Spleen (tissue), 11 donors: ENCODE measurements around the gene STRIP2. TPM values are rescaled to one million over a fixed set of nuclear protein-coding genes. Genes with fewer than 3 reads are reported as not detected.
"Not testable (repeated sequence)": the region's sequence is repeated elsewhere in the genome, so short reads cannot be mapped to it uniquely, and the experiment has no call there.

Experiments used
- DNase-seq: peaks from one replicate; pipeline ENCODE4 v3.0.0-alpha.2; 2020
- H3K27ac ChIP-seq, 8 donors: fragments of 200-600 bp; sonication (generic) in 7 of 8; 1 replicate in 4 of 8; 2 replicates in 4 of 8; pipeline versions ENCODE4 v1.5.0 to v1.8.0; 2016 to 2021; ENCODE audit warnings: inconsistent platforms in 4 of 8, mild to moderate bottlenecking in 4 of 8, moderate library complexity in 1 of 8
- H3K27me3 ChIP-seq, 7 donors: fragments of 200-600 bp; sonication (generic) in 6 of 7; replicated peaks in 1 of 7; 1 replicate in 4 of 7; 2 replicates in 3 of 7; pipeline versions ENCODE4 v1.5.0 to v1.8.0; 2016 to 2021; ENCODE audit warnings: inconsistent platforms in 3 of 7, mild to moderate bottlenecking in 1 of 7
- H3K36me3 ChIP-seq, 6 donors: fragments of 200-600 bp; sonication (generic) in 5 of 6; 1 replicate in 4 of 6; 2 replicates in 2 of 6; pipeline versions ENCODE4 v1.5.0 to v1.8.0; 2016 to 2021; ENCODE audit warnings: inconsistent platforms in 2 of 6
- H3K4me1 ChIP-seq, 6 donors: fragments of 200-600 bp; sonication (generic) in 5 of 6; 1 replicate in 3 of 6; 2 replicates in 3 of 6; pipeline versions ENCODE4 v1.5.0 to v1.8.0; 2016 to 2021; ENCODE audit warnings: inconsistent platforms in 3 of 6
- H3K4me3 ChIP-seq, 8 donors: fragments of 200-600 bp; sonication (generic) in 7 of 8; 1 replicate in 4 of 8; 2 replicates in 4 of 8; pipeline versions ENCODE4 v1.5.0 to v1.8.0; 2016 to 2021; ENCODE audit warnings: inconsistent platforms in 4 of 8, mild to moderate bottlenecking in 4 of 8, moderate library complexity in 2 of 8
- H3K9me3 ChIP-seq, 8 donors: fragments of 200-600 bp; sonication (generic) in 7 of 8; 1 replicate in 4 of 8; 2 replicates in 4 of 8; pipeline versions ENCODE4 v1.5.0 to v1.8.0; 2016 to 2021; ENCODE audit warnings: inconsistent platforms in 4 of 8
- POLR2A ChIP-seq, 3 donors: fragments of 450-650 bp; IDR thresholded peaks; one replicate each; pipeline ENCODE4 v1.5.1; 2017; ENCODE audit warnings: antibody characterized with exemption in 3 of 3, mild to moderate bottlenecking in 1 of 3
- POLR2AphosphoS5 ChIP-seq, 3 donors: sonication (generic); formaldehyde crosslinking; IDR thresholded peaks; one replicate each; pipeline ENCODE4 v1.5.1; 2017; ENCODE audit warnings: antibody characterized with exemption in 3 of 3
- WGBS, 5 donors: extraction: QIAGEN DNeasy Blood & Tissue Kit in 3 of 5; methylation state at CpG; one replicate each; pipeline versions ENCODE4 v1.1.5 to v1.1.7; 2013 to 2018; 5-methylcytosine and 5-hydroxymethylcytosine counted together
- intact Hi-C: fragments of 100-400 bp; cut with DNase I; formaldehyde crosslinking; loops from one replicate; pipeline ENCODE4 v1.15.0; 2023; ENCODE audit warnings: low total_unique reads
- polyA plus RNA-seq, 3 donors: library from polyadenylated mRNA; stranded (reverse); fragments of 200-250 nt; gene quantifications; one replicate each; pipeline ENCODE4 v1.2.1, GENCODE V29; 2013
- total RNA-seq, 7 donors: library from RNA; depleted of rRNA in 3 of 7; stranded (reverse); fragments of >200 nt in 3 of 7; fragmentation: NEBNext Ultra II Directional in 4 of 7; extraction: Animal tissue kit (Norgen Biotek cat#: 25700) in 4 of 7; gene quantifications; one replicate each; pipeline versions ENCODE4 v1.1.0 to v1.2.1, GENCODE V29; 2016 to 2021
- TF ChIP-seq, protein P1 (sequence below), 11 experiments: fragments of 200-600 bp in 7 of 11; fragments of 450-650 bp in 4 of 11; sonication (generic) in 4 of 11; IDR thresholded peaks in 8 of 11; conservative IDR thresholded peaks in 3 of 11; 1 replicate in 7 of 11; 2 replicates in 4 of 11; pipeline versions ENCODE4 v1.4.0 to v1.8.0; 2016 to 2021; ENCODE audit warnings: antibody characterized with exemption in 11 of 11, inconsistent platforms in 4 of 11, mild to moderate bottlenecking in 1 of 11
- donor health status: healthy with polysubstance abuse.
- donor health status: DM: no; HTN: no; CAD: no; lungs with moderate emphysema.
- donor health status: DM: no; HTN: no; CAD: no.
- donor health status: Bipolar disorder and iron deficiency.
- donor health status: healthy.
- donor health status: DM: no; HTN: no; CAD: no.
- donor health status: DM: yes; HTN: yes; CAD: no.

Gene STRIP2
- total and polyA plus RNA-seq, 10 donors: 0.60 to 2.2 (median 1.3) TPM

DNA sequence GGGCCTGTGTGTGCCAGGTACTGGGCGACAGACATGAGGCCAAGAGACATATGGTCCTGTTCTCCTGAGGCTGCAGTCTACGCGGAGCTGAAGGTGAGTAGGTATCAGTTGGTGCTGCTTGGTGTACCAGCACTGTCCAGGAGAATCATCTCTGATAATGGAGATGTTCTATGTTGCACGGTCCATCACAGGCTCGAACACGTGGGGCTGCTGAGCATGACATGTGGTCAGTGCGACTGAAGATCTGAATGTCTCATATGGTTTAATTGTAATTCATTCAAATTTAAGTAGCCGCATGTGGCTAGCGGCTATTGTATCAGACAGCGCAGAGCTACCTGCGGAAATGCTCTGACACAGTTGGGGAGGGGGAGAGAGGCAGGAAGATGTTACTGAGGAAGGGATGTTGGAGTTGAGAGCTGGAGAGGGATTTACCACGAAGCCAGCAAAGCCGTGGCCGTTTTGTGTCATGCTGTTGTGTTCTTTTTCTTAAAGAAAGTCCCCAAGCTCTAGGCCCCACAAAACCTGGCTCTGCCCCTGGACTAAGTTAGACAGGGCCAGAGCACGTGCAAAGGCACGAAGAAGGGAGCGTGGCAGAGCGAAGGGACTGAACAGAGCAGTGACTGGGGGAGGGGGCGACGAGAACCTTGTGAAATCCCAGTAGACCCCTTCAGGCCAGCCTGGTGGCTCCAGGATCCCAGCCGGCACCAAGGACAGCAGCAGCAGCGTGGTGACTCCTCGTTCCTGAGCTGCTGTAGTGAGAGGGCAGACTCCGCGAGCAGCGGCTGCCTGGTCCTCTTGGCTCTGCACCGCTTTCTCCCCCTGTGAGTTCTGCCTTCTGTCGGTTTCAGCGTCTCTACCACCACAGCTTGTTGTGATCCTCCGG is 88.1 kb downstream of the STRIP2 start:
- intact Hi-C loops: no loop called here

DNA sequence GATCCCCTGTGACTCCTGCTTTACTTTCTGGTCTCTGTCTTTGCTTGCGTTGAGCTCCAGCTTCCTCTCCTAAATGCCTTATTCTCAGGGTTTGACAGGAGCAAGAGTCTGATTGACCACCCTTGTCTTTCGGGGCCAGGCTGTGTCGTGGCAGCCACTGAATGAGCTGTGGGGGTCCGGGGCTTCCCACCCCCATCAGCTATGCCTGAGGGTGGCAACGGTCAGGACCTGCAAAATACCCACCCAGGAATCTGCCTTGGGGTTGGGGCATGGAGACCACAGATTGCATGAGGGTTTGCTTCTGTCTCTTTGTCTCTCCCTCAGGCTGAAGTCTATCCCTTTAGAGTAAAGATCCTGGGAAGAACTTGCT is 88.7 kb downstream of the STRIP2 start:
- no peak for TF ChIP-seq POLR2AphosphoS5 (IDR thresholded peaks at IDR 0.05)
- TF ChIP-seq, protein P1, sequence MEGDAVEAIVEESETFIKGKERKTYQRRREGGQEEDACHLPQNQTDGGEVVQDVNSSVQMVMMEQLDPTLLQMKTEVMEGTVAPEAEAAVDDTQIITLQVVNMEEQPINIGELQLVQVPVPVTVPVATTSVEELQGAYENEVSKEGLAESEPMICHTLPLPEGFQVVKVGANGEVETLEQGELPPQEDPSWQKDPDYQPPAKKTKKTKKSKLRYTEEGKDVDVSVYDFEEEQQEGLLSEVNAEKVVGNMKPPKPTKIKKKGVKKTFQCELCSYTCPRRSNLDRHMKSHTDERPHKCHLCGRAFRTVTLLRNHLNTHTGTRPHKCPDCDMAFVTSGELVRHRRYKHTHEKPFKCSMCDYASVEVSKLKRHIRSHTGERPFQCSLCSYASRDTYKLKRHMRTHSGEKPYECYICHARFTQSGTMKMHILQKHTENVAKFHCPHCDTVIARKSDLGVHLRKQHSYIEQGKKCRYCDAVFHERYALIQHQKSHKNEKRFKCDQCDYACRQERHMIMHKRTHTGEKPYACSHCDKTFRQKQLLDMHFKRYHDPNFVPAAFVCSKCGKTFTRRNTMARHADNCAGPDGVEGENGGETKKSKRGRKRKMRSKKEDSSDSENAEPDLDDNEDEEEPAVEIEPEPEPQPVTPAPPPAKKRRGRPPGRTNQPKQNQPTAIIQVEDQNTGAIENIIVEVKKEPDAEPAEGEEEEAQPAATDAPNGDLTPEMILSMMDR (IDR thresholded peaks at IDR 0.05 in 8 of 11, conservative IDR thresholded peaks at IDR 0.05 in 3 of 11): no peak
- no peak for TF ChIP-seq POLR2A (IDR thresholded peaks at IDR 0.05)
- DNase-seq: peak; percentile 63
- no peaks in the 10 kb centered on the region for H3K4me1 ChIP-seq
- WGBS, 5 donors: 56 to 72% (median 61%) methylated on average over 5 of the region's 5 CpGs
- no peaks in the 10 kb centered on the region for H3K9me3 ChIP-seq
- intact Hi-C loops: no loop called here
- H3K4me3 ChIP-seq: no peak overlapping the region
- H3K36me3 ChIP-seq: no peaks in the 10 kb centered on the region
- peaks cover 0 to 36% (median 0%) of the 10 kb centered on the region in 7 donors for H3K27me3 ChIP-seq
- H3K27ac ChIP-seq: no peak overlapping the region

More for the DNA sequence above, 88.1 kb downstream of the STRIP2 start:
- Histone ChIP-seq H3K36me3 (no peaks in the 10 kb centered on the region), H3K9me3 (no peaks in the 10 kb centered on the region), H3K27ac (no peak overlapping the region), H3K4me3 (no peak overlapping the region), H3K4me1 (no peaks in the 10 kb centered on the region), H3K27me3 (peaks cover 0 to 36% (median 0%) of the 10 kb centered on the region in 7 donors)
- TF ChIP-seq POLR2AphosphoS5 (IDR thresholded peaks at IDR 0.05) (no peak), POLR2A (IDR thresholded peaks at IDR 0.05) (no peak)
- TF ChIP-seq, protein P1 (IDR thresholded peaks at IDR 0.05 in 8 of 11, conservative IDR thresholded peaks at IDR 0.05 in 3 of 11): no peak
- DNase-seq: peak; percentile 49
- WGBS, 5 donors: 51 to 61% (median 58%) methylated on average over 29 to 30 of the region's 30 CpGs

DNA sequence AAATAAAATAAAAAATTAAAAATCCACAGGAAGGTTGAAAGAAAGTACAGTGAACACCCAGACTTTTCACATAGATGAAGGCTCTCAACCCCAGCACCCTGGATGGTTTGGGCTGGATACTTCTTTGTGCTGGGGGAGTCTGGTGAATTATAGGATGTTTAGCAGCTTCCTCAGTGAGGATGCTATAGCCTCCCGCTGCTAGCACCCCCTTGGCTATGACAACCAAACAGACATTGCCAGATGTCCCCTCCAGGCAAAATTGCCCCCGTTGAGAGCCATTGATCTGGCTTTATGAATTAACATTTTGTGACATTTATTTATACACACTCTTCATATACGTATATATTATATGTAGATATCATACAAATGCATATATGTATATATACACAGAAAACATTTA is 89.7 kb downstream of the STRIP2 start:
- 82 to 91% (median 89%) methylated on average over 3 of the region's 3 CpGs for WGBS, 5 donors
- no peaks in the 10 kb centered on the region for H3K36me3 ChIP-seq

DNA sequence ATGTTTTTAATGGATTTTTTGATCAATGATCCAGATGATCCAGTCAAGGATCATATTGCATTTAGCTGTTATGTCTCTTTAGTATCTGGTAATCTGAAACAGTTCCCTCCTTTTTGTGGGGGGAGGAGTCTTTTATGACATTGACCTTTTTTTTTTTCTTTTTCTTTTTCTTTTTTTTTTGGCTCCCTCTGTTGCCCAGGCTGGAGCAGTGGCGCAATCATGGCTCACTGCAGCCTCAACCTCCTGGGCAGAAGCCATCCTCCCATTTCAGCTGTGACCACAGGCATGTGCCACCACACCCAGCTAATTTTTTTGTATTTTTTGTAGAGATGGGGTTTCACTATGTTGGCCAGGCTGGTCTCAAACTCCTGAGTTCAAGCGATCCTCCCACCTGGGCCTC is 90.2 kb downstream of the STRIP2 start:
- H3K27me3 ChIP-seq: peaks cover 0 to 36% (median 0%) of the 10 kb centered on the region in 7 donors
- H3K9me3 ChIP-seq, H3K4me1 ChIP-seq, intact Hi-C loops, H3K36me3 ChIP-seq, H3K4me3 ChIP-seq, H3K27ac ChIP-seq: not testable (repeated sequence)
- WGBS, 5 donors: 68 to 89% (median 78%) methylated on average over 2 of the region's 2 CpGs
- DNase-seq: peak; percentile 17

More for the DNA sequence above, 89.7 kb downstream of the STRIP2 start:
- peak; percentile 4 for DNase-seq
- TF ChIP-seq POLR2A (IDR thresholded peaks at IDR 0.05) (no peak), POLR2AphosphoS5 (IDR thresholded peaks at IDR 0.05) (no peak)
- TF ChIP-seq, protein P1 (IDR thresholded peaks at IDR 0.05 in 8 of 11, conservative IDR thresholded peaks at IDR 0.05 in 3 of 11): no peak
- Histone ChIP-seq H3K27me3 (peaks cover 0 to 36% (median 0%) of the 10 kb centered on the region in 7 donors), H3K4me3 (no peak overlapping the region), H3K27ac (no peak overlapping the region), H3K9me3 (no peaks in the 10 kb centered on the region), H3K4me1 (no peaks in the 10 kb centered on the region)
- intact Hi-C loops: no loop called here
